Activated T-cell treated with anti-CD3 and anti-CD28 coated beads, Interleukin-2, amount 50 U/mL, for 72 hours (primary cell): ENCODE measurements around the gene RING1. TPM values are rescaled to one million over a fixed set of nuclear protein-coding genes. Genes with fewer than 3 reads are reported as not detected.
A peak's percentile ranks its signal among the peaks of the same experiment; 100 is the strongest.

Source experiments
- ATAC-seq, 2 donors: fragments of 150-1000 bp; cut with Tn5 transposase; replicated peaks in 1 of 2; 2 replicates each; pipeline ENCODE4 v1.10.0; 2021; ENCODE audit warnings: moderate library complexity in 2 of 2, mild to moderate bottlenecking in 1 of 2
- DNase-seq, 2 donors: peaks; one replicate each; pipeline ENCODE4 v3.0.0; 2021 to 2022; ENCODE audit warnings: mixed read lengths in 1 of 2
- H3K27ac Mint-ChIP-seq: one replicate; pipeline ENCODE4 v1.8.0; 2022; ENCODE audit warnings: mild to moderate bottlenecking, moderate library complexity, mixed read lengths
- H3K27me3 Mint-ChIP-seq: one replicate; pipeline ENCODE4 v1.8.0; 2022; ENCODE audit warnings: low read depth, mixed read lengths
- H3K36me3 Mint-ChIP-seq, 2 donors: one replicate each; pipeline ENCODE4 v1.8.0; 2022; ENCODE audit warnings: mixed read lengths in 2 of 2, mild to moderate bottlenecking in 1 of 2; ENCODE audit not compliant: insufficient read depth in 2 of 2
- H3K4me1 Mint-ChIP-seq: one replicate; pipeline ENCODE4 v1.8.0; 2022; ENCODE audit warnings: low read depth, mixed read lengths
- H3K4me3 Mint-ChIP-seq, 2 donors: one replicate each; pipeline ENCODE4 v1.8.0; 2022; ENCODE audit warnings: mild to moderate bottlenecking in 2 of 2, mixed read lengths in 2 of 2, moderate library complexity in 2 of 2
- H3K9me3 Mint-ChIP-seq, 2 donors: one replicate each; pipeline ENCODE4 v1.8.0; 2022; ENCODE audit warnings: mixed read lengths in 2 of 2
- total RNA-seq, 2 donors: library from RNA; stranded (reverse); gene quantifications; one replicate each; pipeline ENCODE4 v1.2.3, GENCODE V29; 2022

RING1 gene
- total RNA-seq, 2 donors from 2014 or later: 30.1 to 37.7 TPM

DNA sequence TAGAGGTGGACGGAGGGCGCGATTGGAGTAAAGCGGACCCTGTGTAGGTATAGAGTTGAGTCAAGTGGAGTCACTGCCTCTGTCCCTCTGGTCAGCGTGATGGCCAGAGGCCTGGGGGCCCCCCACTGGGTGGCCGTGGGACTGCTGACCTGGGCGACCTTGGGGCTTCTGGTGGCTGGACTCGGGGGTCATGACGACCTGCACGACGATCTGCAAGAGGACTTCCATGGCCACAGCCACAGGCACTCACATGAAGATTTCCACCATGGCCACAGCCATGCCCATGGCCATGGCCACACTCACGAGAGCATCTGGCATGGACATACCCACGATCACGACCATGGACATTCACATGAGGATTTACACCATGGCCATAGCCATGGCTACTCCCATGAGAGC is 7.2 kb upstream of the RING1 start:
- H3K36me3 Mint-ChIP-seq: peaks cover 22 to 30% of the 10 kb centered on the region in 2 donors
- peak overlapping the region; percentile 100 for H3K27ac Mint-ChIP-seq
- no peak for DNase-seq
- H3K4me3 Mint-ChIP-seq: peak overlapping the region; percentile 98 to 100
- H3K4me1 Mint-ChIP-seq: peaks cover 82% of the 10 kb centered on the region
- H3K27me3 Mint-ChIP-seq: no peaks in the 10 kb centered on the region
- ATAC-seq: no peak
- H3K9me3 Mint-ChIP-seq: no peaks in the 10 kb centered on the region

DNA sequence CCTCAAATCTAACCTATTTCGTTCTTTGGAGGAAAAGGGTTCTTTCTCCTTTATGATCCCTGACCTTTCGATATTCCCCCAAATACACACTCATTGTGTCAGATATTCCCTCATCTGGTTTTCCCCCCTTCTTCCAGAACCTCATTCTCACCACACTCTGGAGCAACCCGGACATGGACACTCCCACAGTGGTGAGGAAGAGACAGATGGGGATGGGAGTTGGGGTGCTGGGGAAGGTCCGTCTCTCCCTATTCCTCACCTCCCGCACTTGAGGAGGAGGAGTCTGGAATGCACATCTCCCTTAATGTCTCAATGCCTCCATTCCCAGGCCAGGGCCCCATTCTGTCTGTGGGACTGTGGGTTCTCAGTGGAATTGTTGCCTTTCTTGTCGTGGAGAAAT is 6.4 kb upstream of the RING1 start:
- peaks cover 22 to 28% of the 10 kb centered on the region in 2 donors for H3K36me3 Mint-ChIP-seq
- peak overlapping the region; percentile 83 for H3K27ac Mint-ChIP-seq
- ATAC-seq: no peak
- DNase-seq: no peak
- peak overlapping the region; percentile 98 to 100 for H3K4me3 Mint-ChIP-seq
- H3K27me3 Mint-ChIP-seq: no peaks in the 10 kb centered on the region
- no peaks in the 10 kb centered on the region for H3K9me3 Mint-ChIP-seq
- peaks cover 83% of the 10 kb centered on the region for H3K4me1 Mint-ChIP-seq

DNA sequence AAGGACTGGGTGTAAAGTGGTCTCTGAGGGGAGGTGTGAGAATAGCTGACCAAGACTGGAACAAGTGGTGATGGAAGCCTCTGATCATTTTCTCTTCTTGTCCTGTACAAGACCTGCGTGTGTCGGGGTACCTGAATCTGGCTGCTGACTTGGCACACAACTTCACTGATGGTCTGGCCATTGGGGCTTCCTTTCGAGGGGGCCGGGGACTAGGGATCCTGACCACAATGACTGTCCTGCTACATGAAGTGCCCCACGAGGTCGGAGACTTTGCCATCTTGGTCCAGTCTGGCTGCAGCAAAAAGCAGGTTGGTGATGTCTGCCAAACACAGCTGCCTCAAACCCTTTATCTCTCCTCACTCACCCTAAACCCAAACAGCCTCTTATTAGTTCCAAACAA is 5.5 kb upstream of the RING1 start:
- Mint-ChIP-seq H3K4me3 (peak overlapping the region; percentile 98 to 100), H3K27ac (peak overlapping the region; percentile 53), H3K9me3 (no peaks in the 10 kb centered on the region), H3K27me3 (no peaks in the 10 kb centered on the region), H3K4me1 (peaks cover 75% of the 10 kb centered on the region), H3K36me3 (peaks cover 22 to 28% of the 10 kb centered on the region in 2 donors)
- ATAC-seq (no peak), DNase-seq (no peak)

DNA sequence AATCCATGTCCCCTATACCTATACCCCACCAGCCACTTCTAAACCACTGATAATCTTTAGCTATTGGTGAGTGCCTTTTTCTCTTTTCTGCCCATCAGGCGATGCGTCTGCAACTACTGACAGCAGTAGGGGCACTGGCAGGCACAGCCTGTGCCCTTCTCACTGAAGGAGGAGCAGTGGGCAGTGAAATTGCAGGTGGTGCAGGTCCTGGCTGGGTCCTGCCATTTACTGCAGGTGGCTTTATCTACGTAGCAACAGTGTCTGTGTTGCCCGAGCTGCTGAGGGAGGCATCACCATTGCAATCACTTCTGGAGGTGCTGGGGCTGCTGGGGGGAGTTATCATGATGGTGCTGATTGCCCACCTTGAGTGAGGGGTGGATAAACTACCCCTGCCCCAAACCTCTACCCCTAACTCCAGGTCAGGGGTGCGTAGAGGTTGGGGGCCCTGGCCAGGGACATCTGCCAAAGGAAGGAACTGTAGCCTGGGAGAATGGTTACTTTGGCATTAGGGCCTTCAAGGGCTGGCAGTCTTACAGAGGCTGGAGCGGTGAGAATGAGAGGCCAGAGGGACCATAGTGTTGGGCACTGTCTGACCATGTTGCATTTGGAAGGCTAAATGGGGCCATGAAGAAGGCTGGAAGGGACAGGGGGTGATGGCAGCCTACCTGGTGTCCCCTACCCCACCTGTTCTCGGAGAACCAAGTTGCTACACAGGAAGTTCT is 4.7 kb upstream of the RING1 start:
- Mint-ChIP-seq H3K27ac (no peak overlapping the region), H3K4me3 (peak overlapping the region; percentile 98 to 100), H3K9me3 (no peaks in the 10 kb centered on the region), H3K27me3 (no peaks in the 10 kb centered on the region), H3K4me1 (peaks cover 67% of the 10 kb centered on the region), H3K36me3 (peaks cover 22 to 24% of the 10 kb centered on the region in 2 donors)
- ATAC-seq (no peak), DNase-seq (no peak)

DNA sequence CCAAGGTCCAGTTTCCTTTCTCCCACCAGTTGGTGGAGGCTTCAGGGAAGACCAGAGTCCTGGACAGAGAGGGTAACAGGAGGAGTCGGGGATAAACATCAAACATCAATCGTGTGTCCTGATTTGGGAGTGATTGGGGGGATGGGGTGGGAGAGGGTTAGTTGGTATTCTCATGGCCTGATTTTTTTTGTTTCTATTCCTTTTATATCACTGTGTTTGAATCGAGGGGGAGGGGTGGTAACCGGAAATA is 4.2 kb upstream of the RING1 start:
- ATAC-seq (no peak), DNase-seq (no peak)
- peaks cover 22 to 24% of the 10 kb centered on the region in 2 donors for H3K36me3 Mint-ChIP-seq
- H3K4me1 Mint-ChIP-seq: peaks cover 67% of the 10 kb centered on the region
- H3K27ac Mint-ChIP-seq: peak overlapping the region; percentile 24
- peak overlapping the region; percentile 98 to 100 for H3K4me3 Mint-ChIP-seq
- no peaks in the 10 kb centered on the region for H3K9me3 Mint-ChIP-seq
- no peaks in the 10 kb centered on the region for H3K27me3 Mint-ChIP-seq

DNA sequence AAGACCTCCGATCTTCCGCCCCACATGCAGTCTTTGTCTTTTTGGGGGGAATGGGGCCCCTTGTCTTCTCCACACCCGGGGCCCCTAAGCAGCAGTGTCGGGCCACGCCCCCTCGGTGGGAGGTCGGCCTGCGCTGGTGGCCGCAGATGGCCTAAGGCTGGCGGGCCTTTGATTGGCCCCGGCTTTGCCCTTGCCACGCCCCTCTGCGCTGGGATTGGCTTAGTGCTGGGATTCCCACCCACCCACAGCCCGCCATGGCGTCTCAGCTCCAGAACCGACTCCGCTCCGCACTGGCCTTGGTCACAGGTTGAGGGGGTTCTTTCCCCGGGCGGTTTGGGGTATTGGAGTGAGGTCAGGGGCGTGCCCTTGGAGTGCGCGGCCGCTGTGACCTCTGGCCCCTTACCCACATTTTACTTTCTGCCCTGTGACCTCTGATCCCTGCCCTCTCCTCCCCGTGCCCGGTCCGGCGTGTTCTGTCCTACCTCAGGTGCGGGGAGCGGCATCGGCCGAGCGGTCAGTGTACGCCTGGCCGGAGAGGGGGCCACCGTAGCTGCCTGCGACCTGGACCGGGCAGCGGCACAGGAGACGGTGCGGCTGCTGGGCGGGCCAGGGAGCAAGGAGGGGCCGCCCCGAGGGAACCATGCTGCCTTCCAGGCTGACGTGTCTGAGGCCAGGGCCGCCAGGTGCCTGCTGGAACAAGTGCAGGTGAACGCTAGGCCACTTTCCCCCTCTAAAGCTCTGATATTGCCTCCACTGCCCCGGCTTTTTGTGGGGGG is 3.7 kb upstream of the RING1 start, which contains the start of gene HSD17B8:
HSD17B8 (plus strand) TSS at position 241 of the 776 bp plus-strand sequence; CDS start at position 255, 14 bp downstream.
- Mint-ChIP-seq H3K27me3 (no peaks in the 10 kb centered on the region), H3K4me3 (peak within 1 kb of the TSS; percentile 98 to 100), H3K36me3 (peaks cover 22 to 25% of the 10 kb centered on the region in 2 donors), H3K27ac (peak within 1 kb of the TSS; percentile 85), H3K4me1 (peaks cover 67% of the 10 kb centered on the region), H3K9me3 (no peaks in the 10 kb centered on the region)
- ATAC-seq (peak; percentile 54 to 57), DNase-seq (peak; percentile 93 to 97)

DNA sequence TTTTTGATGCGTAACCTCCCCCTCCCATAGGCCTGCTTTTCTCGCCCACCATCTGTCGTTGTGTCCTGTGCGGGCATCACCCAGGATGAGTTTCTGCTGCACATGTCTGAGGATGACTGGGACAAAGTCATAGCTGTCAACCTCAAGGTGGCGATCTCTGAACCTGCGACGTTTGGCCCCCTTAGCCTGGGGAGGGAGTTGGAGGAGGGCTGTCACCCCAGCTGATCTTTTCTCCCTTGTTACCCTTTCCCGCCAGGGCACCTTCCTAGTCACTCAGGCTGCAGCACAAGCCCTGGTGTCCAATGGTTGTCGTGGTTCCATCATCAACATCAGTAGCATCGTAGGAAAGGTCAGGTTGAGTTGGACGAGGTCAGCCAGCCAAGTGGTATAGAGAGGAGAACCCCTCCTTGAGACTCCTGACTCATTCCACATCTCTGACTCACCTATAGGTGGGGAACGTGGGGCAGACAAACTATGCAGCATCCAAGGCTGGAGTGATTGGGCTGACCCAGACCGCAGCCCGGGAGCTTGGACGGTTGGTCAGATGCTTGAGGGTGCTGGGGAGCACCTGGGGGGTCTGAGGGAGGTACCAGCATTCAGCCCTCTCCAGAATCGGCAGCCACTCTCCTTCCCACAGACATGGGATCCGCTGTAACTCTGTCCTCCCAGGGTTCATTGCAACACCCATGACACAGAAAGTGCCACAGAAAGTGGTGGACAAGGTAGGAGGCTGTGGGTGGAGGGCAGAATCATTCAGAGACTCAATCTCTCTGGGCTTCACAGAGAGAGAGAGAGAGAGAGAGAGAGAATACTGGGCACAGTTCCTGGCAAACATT is 2.9 kb upstream of the RING1 start:
- DNase-seq (peak; percentile 77 to 83), ATAC-seq (peak; percentile 69 to 70)
- Mint-ChIP-seq H3K4me1 (peaks cover 68% of the 10 kb centered on the region), H3K36me3 (peaks cover 25 to 30% of the 10 kb centered on the region in 2 donors), H3K27ac (peak overlapping the region; percentile 85), H3K27me3 (no peaks in the 10 kb centered on the region), H3K4me3 (peak overlapping the region; percentile 98 to 100), H3K9me3 (no peaks in the 10 kb centered on the region)

DNA sequence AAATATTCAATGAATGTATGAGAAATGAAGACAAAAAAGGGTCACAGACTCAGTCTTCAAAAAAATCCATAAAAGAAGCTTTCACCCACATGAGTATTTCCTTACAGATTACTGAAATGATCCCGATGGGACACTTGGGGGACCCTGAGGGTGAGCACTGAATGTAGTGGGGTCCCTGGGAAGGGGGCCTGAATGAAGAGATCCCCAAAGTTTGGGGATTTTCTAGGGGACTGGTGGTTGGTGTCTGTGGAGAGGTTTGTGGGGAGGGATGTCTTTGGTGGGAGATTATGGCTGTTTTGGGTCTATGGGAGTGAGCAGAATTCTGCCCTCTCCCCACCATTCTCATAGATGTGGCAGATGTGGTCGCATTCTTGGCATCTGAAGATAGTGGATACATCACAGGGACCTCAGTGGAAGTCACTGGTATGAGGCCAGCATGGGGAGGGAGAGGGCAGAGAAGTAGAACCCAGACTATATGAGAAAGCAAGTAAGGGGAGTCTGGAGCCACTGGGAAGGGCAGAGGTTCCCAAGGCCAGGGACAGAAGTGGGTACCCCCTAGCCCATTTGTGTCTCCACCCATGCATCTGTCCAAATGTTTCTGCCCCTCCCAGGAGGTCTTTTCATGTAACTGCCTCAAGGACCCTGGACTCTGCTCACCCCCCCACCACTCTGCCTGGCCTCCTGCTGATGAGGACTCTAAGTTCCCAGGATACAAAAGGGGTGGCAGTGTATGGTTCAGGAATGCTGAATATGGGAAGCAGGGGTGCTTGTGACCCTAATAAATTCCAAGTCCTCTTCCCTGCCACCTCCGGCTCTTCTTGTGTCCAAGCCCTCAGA is 2.1 kb upstream of the RING1 start:
- Mint-ChIP-seq H3K36me3 (peaks cover 22 to 28% of the 10 kb centered on the region in 2 donors), H3K4me3 (peak overlapping the region; percentile 98 to 100), H3K27me3 (no peaks in the 10 kb centered on the region), H3K9me3 (no peaks in the 10 kb centered on the region), H3K4me1 (peaks cover 64% of the 10 kb centered on the region), H3K27ac (peak overlapping the region; percentile 85)
- peak; percentile 35 to 51 for DNase-seq
- ATAC-seq: no peak

DNA sequence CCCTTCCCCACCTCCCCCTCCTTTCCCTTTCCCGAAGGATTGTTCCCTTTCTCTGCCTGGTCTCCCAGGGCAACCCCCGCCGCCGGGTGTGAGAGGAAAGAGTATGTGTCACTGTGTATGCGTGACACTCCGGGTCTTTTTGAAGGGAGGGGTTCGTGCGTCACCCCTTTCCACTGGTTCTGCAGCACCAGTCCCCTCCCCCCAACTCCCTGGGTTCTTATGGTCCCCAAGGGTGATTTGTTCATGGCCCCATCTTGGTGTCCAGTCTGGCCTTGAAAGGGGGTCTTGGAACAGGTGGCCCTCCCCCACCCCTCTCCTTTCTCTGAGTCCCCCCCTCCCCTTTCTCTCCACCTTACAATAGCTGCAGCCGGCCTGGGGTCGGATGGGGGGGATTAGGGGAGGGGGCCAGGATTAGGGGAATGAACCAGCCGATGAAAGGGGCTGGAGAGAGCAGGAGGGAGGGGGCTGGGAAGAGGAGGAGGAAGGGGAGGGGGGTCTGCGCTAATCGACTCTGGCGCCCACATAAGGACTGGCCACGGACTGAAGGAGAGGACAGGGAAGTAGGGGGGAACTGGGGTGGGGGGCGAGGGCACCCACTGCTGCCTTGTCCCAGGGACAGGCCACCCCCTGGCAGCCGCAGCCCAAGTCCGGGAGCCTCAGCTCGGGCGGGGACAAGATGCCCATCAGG is 1.3 kb upstream of the RING1 start:
- Mint-ChIP-seq H3K36me3 (peaks cover 18 to 25% of the 10 kb centered on the region in 2 donors), H3K9me3 (no peaks in the 10 kb centered on the region), H3K4me1 (peaks cover 60% of the 10 kb centered on the region), H3K4me3 (peak overlapping the region; percentile 92 to 98), H3K27ac (peak overlapping the region; percentile 76), H3K27me3 (no peaks in the 10 kb centered on the region)
- DNase-seq: no peak
- ATAC-seq: no peak

DNA sequence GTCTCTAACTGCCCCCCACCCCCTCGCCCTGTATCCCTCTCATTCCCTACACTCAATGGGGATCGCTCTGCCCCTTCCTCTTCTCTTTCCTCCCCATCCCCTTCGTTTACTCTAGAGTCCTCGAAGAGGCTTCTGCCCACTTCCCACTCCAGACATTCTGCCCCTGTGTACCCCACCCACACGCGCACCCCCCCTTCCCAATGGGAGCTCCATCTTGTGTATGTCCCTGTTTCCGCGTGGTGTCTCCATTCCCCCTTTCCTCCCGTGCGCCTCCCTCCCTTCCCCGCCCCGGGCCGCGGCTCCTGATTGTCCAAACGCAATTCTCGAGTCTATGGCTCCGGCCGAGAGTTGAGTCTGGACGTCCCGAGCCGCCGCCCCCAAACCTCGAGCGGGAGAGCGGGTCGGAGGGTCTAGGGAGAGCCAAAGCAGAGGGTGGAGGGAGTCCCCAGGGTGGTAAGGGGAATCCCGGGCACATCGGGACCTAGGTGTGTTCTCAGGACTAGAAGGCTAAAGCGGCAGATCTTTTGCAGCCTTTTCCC is 679 bp upstream of the RING1 start:
- Mint-ChIP-seq H3K36me3 (peaks cover 12 to 21% of the 10 kb centered on the region in 2 donors), H3K27me3 (peaks cover 3% of the 10 kb centered on the region), H3K4me1 (peaks cover 60% of the 10 kb centered on the region), H3K9me3 (no peaks in the 10 kb centered on the region), H3K4me3 (peak overlapping the region; percentile 92), H3K27ac (peak overlapping the region; percentile 90)
- ATAC-seq (no peak), DNase-seq (peak in 1 of 2 donors; percentile 38)

DNA sequence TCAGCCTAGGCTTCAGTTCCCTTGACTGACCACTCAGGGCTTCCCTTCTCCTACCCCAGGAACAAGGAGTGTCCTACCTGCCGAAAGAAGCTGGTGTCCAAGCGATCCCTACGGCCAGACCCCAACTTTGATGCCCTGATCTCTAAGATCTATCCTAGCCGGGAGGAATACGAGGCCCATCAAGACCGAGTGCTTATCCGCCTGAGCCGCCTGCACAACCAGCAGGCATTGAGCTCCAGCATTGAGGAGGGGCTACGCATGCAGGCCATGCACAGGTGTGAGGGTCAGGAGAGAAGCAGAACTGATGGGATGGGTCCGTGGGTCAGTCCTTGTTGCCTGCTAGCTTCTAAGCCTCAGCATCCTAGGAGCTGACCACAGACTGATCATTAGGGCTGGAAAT is 1.6 kb downstream of the RING1 start:
- ATAC-seq: no peak
- no peak for DNase-seq
- Mint-ChIP-seq H3K27me3 (peaks cover 24% of the 10 kb centered on the region), H3K4me1 (peaks cover 59% of the 10 kb centered on the region), H3K4me3 (peak overlapping the region; percentile 92), H3K27ac (no peak overlapping the region), H3K36me3 (peaks cover 5 to 11% of the 10 kb centered on the region in 2 donors), H3K9me3 (no peaks in the 10 kb centered on the region)
